K562 (cell line): ENCODE measurements around the gene IL1B.

Experiments
- CREM ChIP-seq: IDR thresholded peaks from 2 replicates; pipeline ENCODE4 v1.6.1; 2014; ENCODE audit warnings: antibody characterized with exemption, low read depth
- GABPB1 ChIP-seq: sonication (generic); formaldehyde crosslinking; IDR thresholded peaks from 2 replicates; pipeline ENCODE4 v1.8.0; 2022; ENCODE audit warnings: mild to moderate bottlenecking, missing genetic modification reagents
- HDAC1 ChIP-seq, 2 experiments: fragments of 450-650 bp; IDR thresholded peaks; 2 replicates each; pipeline ENCODE4 v1.6.1; 2016 to 2017; ENCODE audit warnings: inconsistent platforms in 1 of 2, mild to moderate bottlenecking in 1 of 2, moderate library complexity in 1 of 2
- MEF2D ChIP-seq: conservative IDR thresholded peaks from 2 replicates; pipeline ENCODE4 v1.6.1; 2016; ENCODE audit warnings: low read depth, missing genetic modification characterization, missing compliant biosample characterization
- SIRT6 ChIP-seq: IDR thresholded peaks from one replicate; pipeline ENCODE4 v1.6.1; 2012; ENCODE audit warnings: low read depth, mild to moderate bottlenecking, control low read depth, inconsistent platforms, low read length, moderate library complexity
- ZFP36 ChIP-seq: fragments of 150-350 bp; IDR thresholded peaks from 2 replicates; pipeline ENCODE4 v1.6.1; 2018; ENCODE audit warnings: low read length, low read depth; ENCODE audit not compliant: partially characterized antibody
- ZNF263 ChIP-seq: sonication (generic); formaldehyde crosslinking; IDR thresholded peaks from 2 replicates; pipeline ENCODE4 v1.8.0; 2022; ENCODE audit warnings: mild to moderate bottlenecking, missing genetic modification reagents, borderline replicate concordance
- ZNF408 ChIP-seq: fragments of 250-450 bp; sonication (Bioruptor Pico); IDR thresholded peaks from 2 replicates; pipeline ENCODE4 v1.4.0; 2020; ENCODE audit warnings: low read depth, mild to moderate bottlenecking, moderate library complexity
- ZNF589 ChIP-seq: fragments of 200-800 bp; sonication (Bioruptor generic); IDR thresholded peaks from 2 replicates; pipeline ENCODE4 v1.6.1; 2016; ENCODE audit warnings: low read depth, missing genetic modification characterization, missing compliant biosample characterization
- TF ChIP-seq, protein P1 (sequence below), 3 experiments: IDR thresholded peaks in 2 of 3; conservative IDR thresholded peaks in 1 of 3; 2 replicates each; pipeline ENCODE4 v1.5.1; 2011 to 2012; ENCODE audit warnings: low read length in 3 of 3, mild to moderate bottlenecking in 3 of 3, control low read depth in 2 of 3, improper control_type of control experiment in 1 of 3, inconsistent platforms in 1 of 3, low read depth in 1 of 3, mixed read lengths in 1 of 3, moderate library complexity in 1 of 3; ENCODE audit not compliant: insufficient read depth in 2 of 3
- TF ChIP-seq, protein P2 (sequence below): fragments of 250-450 bp; sonication (Bioruptor Pico); IDR thresholded peaks from 2 replicates; pipeline ENCODE4 v1.4.0; 2020; ENCODE audit warnings: mild to moderate bottlenecking, moderate library complexity, borderline replicate concordance

DNA sequence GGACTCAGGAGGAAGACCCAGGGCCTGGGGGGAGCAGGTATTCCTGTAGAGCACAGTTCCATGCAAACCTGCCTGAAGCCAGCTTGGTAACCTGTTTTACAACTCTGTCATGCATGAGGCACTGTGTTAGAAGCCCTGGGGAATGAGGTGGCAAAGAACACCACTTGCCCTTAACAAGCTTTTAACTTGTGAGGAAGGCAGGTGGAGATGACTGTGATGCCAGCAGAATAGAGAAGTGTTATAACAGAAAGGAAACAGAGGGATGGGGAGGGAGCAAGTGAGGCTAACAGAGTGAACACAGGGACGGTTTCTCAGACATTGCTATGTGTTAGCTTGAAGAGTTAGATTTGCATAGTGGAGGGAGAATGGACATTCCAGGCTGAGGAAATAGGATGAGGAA is 40.8 kb downstream of the IL1B start:
- TF ChIP-seq HDAC1 (IDR thresholded peaks at IDR 0.05) (no peak), ZNF263 (CRISPR knock-in tag) (no peak), SIRT6 (no peak), GABPB1 (CRISPR knock-in tag) (no peak), ZNF589 (CRISPR knock-in tag) (no peak), CREM (no peak), ZNF408 (CRISPR knock-in tag) (no peak), MEF2D (no peak), ZFP36 (no peak)
- TF ChIP-seq, protein P1, sequence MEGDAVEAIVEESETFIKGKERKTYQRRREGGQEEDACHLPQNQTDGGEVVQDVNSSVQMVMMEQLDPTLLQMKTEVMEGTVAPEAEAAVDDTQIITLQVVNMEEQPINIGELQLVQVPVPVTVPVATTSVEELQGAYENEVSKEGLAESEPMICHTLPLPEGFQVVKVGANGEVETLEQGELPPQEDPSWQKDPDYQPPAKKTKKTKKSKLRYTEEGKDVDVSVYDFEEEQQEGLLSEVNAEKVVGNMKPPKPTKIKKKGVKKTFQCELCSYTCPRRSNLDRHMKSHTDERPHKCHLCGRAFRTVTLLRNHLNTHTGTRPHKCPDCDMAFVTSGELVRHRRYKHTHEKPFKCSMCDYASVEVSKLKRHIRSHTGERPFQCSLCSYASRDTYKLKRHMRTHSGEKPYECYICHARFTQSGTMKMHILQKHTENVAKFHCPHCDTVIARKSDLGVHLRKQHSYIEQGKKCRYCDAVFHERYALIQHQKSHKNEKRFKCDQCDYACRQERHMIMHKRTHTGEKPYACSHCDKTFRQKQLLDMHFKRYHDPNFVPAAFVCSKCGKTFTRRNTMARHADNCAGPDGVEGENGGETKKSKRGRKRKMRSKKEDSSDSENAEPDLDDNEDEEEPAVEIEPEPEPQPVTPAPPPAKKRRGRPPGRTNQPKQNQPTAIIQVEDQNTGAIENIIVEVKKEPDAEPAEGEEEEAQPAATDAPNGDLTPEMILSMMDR (IDR thresholded peaks at IDR 0.05 in 2 of 3, conservative IDR thresholded peaks at IDR 0.05 in 1 of 3; ENCODE audit: insufficient read depth in 2 of 3, low read depth in 1 of 3, low read length in 3 of 3), result no peak
- TF ChIP-seq, protein P2, sequence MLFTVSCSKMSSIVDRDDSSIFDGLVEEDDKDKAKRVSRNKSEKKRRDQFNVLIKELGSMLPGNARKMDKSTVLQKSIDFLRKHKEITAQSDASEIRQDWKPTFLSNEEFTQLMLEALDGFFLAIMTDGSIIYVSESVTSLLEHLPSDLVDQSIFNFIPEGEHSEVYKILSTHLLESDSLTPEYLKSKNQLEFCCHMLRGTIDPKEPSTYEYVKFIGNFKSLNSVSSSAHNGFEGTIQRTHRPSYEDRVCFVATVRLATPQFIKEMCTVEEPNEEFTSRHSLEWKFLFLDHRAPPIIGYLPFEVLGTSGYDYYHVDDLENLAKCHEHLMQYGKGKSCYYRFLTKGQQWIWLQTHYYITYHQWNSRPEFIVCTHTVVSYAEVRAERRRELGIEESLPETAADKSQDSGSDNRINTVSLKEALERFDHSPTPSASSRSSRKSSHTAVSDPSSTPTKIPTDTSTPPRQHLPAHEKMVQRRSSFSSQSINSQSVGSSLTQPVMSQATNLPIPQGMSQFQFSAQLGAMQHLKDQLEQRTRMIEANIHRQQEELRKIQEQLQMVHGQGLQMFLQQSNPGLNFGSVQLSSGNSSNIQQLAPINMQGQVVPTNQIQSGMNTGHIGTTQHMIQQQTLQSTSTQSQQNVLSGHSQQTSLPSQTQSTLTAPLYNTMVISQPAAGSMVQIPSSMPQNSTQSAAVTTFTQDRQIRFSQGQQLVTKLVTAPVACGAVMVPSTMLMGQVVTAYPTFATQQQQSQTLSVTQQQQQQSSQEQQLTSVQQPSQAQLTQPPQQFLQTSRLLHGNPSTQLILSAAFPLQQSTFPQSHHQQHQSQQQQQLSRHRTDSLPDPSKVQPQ, result no peak
